Effector memory CD4-positive, alpha-beta T cell (primary cell): ENCODE measurements around the gene PTRH1.

Source experiments
- DNase-seq, 3 donors: peaks; one replicate each; pipeline ENCODE4 v3.0.0-alpha.2; 2020
- H3K27ac ChIP-seq: 2 replicates; pipeline ENCODE4 v1.7.0; 2013; ENCODE audit warnings: mild to moderate bottlenecking, low read length, moderate library complexity; ENCODE audit not compliant: insufficient read depth, poor library complexity, severe bottlenecking
- H3K27me3 ChIP-seq: replicated peaks from 2 replicates; pipeline ENCODE4 v1.7.0; 2013; ENCODE audit warnings: mild to moderate bottlenecking, low read length; ENCODE audit not compliant: insufficient read depth, control insufficient read depth, poor library complexity, severe bottlenecking
- H3K36me3 ChIP-seq: 2 replicates; pipeline ENCODE4 v1.7.0; 2013; ENCODE audit warnings: mild to moderate bottlenecking, low read length, moderate library complexity; ENCODE audit not compliant: control insufficient read depth, insufficient read depth
- H3K4me1 ChIP-seq: 2 replicates; pipeline ENCODE4 v1.7.0; 2013; ENCODE audit warnings: low read length, mild to moderate bottlenecking; ENCODE audit not compliant: control insufficient read depth, insufficient read depth, poor library complexity, severe bottlenecking
- H3K4me3 ChIP-seq: 2 replicates; pipeline ENCODE4 v1.7.0; 2013; ENCODE audit warnings: low read length, low read depth, mild to moderate bottlenecking; ENCODE audit not compliant: insufficient read depth, poor library complexity, severe bottlenecking
- H3K9me3 ChIP-seq: 2 replicates; pipeline ENCODE4 v1.7.0; 2013; ENCODE audit warnings: mild to moderate bottlenecking, low read length, moderate library complexity; ENCODE audit not compliant: control insufficient read depth

The PTRH1 gene

GRCh38 chr9:127698386-127698785, 17.1 kb downstream of the PTRH1 start:
- H3K4me1 ChIP-seq, result peaks cover 6% of the 10 kb centered on the region
- H3K27ac ChIP-seq, result no peak overlapping the region
- H3K9me3 ChIP-seq, result no peaks in the 10 kb centered on the region
- no peak overlapping the region for H3K4me3 ChIP-seq
- H3K27me3 ChIP-seq, result no peaks in the 10 kb centered on the region
- no peak for DNase-seq
- no peaks in the 10 kb centered on the region for H3K36me3 ChIP-seq

- DNase-seq, result no peak
These were observed 17.9 kb downstream of the PTRH1 start for GRCh38 chr9:127697575-127697974.

GRCh38 chr9:127694890-127695720, 20.4 kb downstream of the PTRH1 start:
- no peak for DNase-seq
- Histone ChIP-seq H3K36me3 (no peaks in the 10 kb centered on the region), H3K27ac (no peak overlapping the region)

More at GRCh38 chr9:127697575-127697974, 17.9 kb downstream of the PTRH1 start:
- Histone ChIP-seq H3K4me1 (peaks cover 6% of the 10 kb centered on the region), H3K4me3 (no peak overlapping the region), H3K36me3 (no peaks in the 10 kb centered on the region), H3K27ac (no peak overlapping the region), H3K27me3 (no peaks in the 10 kb centered on the region), H3K9me3 (no peaks in the 10 kb centered on the region)

GRCh38 chr9:127693697-127694096, 21.8 kb downstream of the PTRH1 start:
- no peak overlapping the region for H3K27ac ChIP-seq
- H3K4me1 ChIP-seq, result no peaks in the 10 kb centered on the region
- H3K4me3 ChIP-seq, result no peak overlapping the region
- H3K36me3 ChIP-seq, result no peaks in the 10 kb centered on the region
- H3K9me3 ChIP-seq, result no peaks in the 10 kb centered on the region
- no peaks in the 10 kb centered on the region for H3K27me3 ChIP-seq
- no peak for DNase-seq

More at GRCh38 chr9:127694890-127695720, 20.4 kb downstream of the PTRH1 start:
- H3K9me3 ChIP-seq, result no peaks in the 10 kb centered on the region
- peaks cover 6% of the 10 kb centered on the region for H3K4me1 ChIP-seq
- H3K27me3 ChIP-seq, result no peaks in the 10 kb centered on the region
- H3K4me3 ChIP-seq, result no peak overlapping the region

- Histone ChIP-seq H3K27ac (no peak overlapping the region), H3K27me3 (no peaks in the 10 kb centered on the region), H3K9me3 (no peaks in the 10 kb centered on the region), H3K4me3 (no peak overlapping the region), H3K4me1 (no peaks in the 10 kb centered on the region), H3K36me3 (no peaks in the 10 kb centered on the region)
- no peak for DNase-seq
These were observed 22.3 kb downstream of the PTRH1 start for GRCh38 chr9:127693143-127693542.

- Histone ChIP-seq H3K36me3 (no peaks in the 10 kb centered on the region), H3K9me3 (no peaks in the 10 kb centered on the region), H3K27ac (no peak overlapping the region), H3K4me1 (no peaks in the 10 kb centered on the region), H3K4me3 (no peak overlapping the region), H3K27me3 (no peaks in the 10 kb centered on the region)
- DNase-seq, result no peak
These were observed 23.4 kb downstream of the PTRH1 start for GRCh38 chr9:127692071-127692470.

- H3K4me3 ChIP-seq, result no peak overlapping the region
- no peak overlapping the region for H3K27ac ChIP-seq
- H3K9me3 ChIP-seq, result no peaks in the 10 kb centered on the region
- H3K36me3 ChIP-seq, result no peaks in the 10 kb centered on the region
- no peaks in the 10 kb centered on the region for H3K27me3 ChIP-seq
- DNase-seq, result no peak
- H3K4me1 ChIP-seq, result no peaks in the 10 kb centered on the region
These were observed 24.7 kb downstream of the PTRH1 start for GRCh38 chr9:127690735-127691134.

GRCh38 chr9:127689329-127690000, 26.0 kb downstream of the PTRH1 start:
- Histone ChIP-seq H3K4me1 (no peaks in the 10 kb centered on the region), H3K9me3 (no peaks in the 10 kb centered on the region), H3K36me3 (no peaks in the 10 kb centered on the region), H3K27me3 (no peaks in the 10 kb centered on the region), H3K4me3 (no peak overlapping the region), H3K27ac (no peak overlapping the region)
- DNase-seq, result no peak

GRCh38 chr9:127686461-127687393, 28.7 kb downstream of the PTRH1 start:
- Histone ChIP-seq H3K9me3 (no peaks in the 10 kb centered on the region), H3K4me1 (no peaks in the 10 kb centered on the region), H3K36me3 (no peaks in the 10 kb centered on the region), H3K27ac (no peak overlapping the region), H3K27me3 (no peaks in the 10 kb centered on the region), H3K4me3 (no peak overlapping the region)
- no peak for DNase-seq
